Psoas muscle (tissue), 8 donors: ENCODE measurements around the gene MS4A8. TPM values are rescaled to one million over a fixed set of nuclear protein-coding genes. Genes with fewer than 3 reads are reported as not detected.

ENCODE experiments used
- ATAC-seq, 4 donors: fragments of 200-7000 bp; cut with Tn5 transposase; one replicate each; pipeline ENCODE4 v1.9.1; 2020; ENCODE audit warnings: moderate library complexity in 3 of 4, mild to moderate bottlenecking in 2 of 4
- DNase-seq, 2 donors: peaks; one replicate each; pipeline ENCODE4 v3.0.0-alpha.2; 2020
- H3K27ac ChIP-seq: fragments of 200-600 bp; one replicate; pipeline ENCODE4 v1.8.0; 2022
- H3K27me3 ChIP-seq, 3 donors: fragments of 200-600 bp in 1 of 3; one replicate each; pipeline versions ENCODE4 v1.6.1 to v1.8.0; 2013 to 2022; ENCODE audit warnings: low read length in 2 of 3, mild to moderate bottlenecking in 2 of 3, moderate library complexity in 1 of 3; ENCODE audit not compliant: insufficient read depth in 3 of 3
- H3K36me3 ChIP-seq, 2 donors: fragments of 200-600 bp in 1 of 2; one replicate each; pipeline versions ENCODE4 v1.6.1 to v1.8.0; 2013 to 2022; ENCODE audit warnings: low read depth in 1 of 2, mild to moderate bottlenecking in 1 of 2, moderate library complexity in 1 of 2; ENCODE audit not compliant: insufficient read depth in 1 of 2
- H3K4me1 ChIP-seq: fragments of 200-600 bp; one replicate; pipeline ENCODE4 v1.8.0; 2022
- H3K4me3 ChIP-seq: fragments of 200-600 bp; one replicate; pipeline ENCODE4 v1.8.0; 2022; ENCODE audit warnings: mild to moderate bottlenecking
- H3K9me3 ChIP-seq: fragments of 200-600 bp; one replicate; pipeline ENCODE4 v1.8.0; 2022
- WGBS, 3 donors: extraction: QIAGEN DNeasy Blood & Tissue Kit; methylation state at CpG; one replicate each; pipeline versions ENCODE4 v1.1.6 to v1.1.7; 2013; 5-methylcytosine and 5-hydroxymethylcytosine counted together
- intact Hi-C, 2 donors: fragments of 100-400 bp; cut with DNase I; formaldehyde crosslinking; loops; one replicate each; pipeline versions ENCODE4 v1.11.0 to v1.14.2; 2022
- polyA plus RNA-seq, 3 donors: library from polyadenylated mRNA; stranded (reverse); fragments of 200-250 nt; gene quantifications; one replicate each; pipeline ENCODE4 v1.2.3, GENCODE V29; 2013
- total RNA-seq, 4 donors: library from RNA; stranded (reverse); fragmentation: NEBNext Ultra II Directional in 2 of 4; extraction: Animal tissue kit (Norgen Biotek cat#: 25700) in 2 of 4; gene quantifications; one replicate each; pipeline versions ENCODE4 v1.2.1 to v1.2.4, GENCODE V29; 2021 to 2023
- TF ChIP-seq, protein P1 (sequence below): fragments of 200-600 bp; IDR thresholded peaks from one replicate; pipeline ENCODE4 v1.8.0; 2022; ENCODE audit warnings: antibody characterized with exemption
- donor health status: healthy with polysubstance abuse.
- donor health status: DM: no; HTN: no; CAD: no; lungs with moderate emphysema.
- donor health status: Bipolar disorder and iron deficiency.
- donor health status: healthy.
- donor health status: DM: yes; HTN: yes; CAD: no.
- donor health status: DM: no; HTN: no; CAD: no.
- donor health status: DM: no; HTN: no; CAD: no.
- donor health status: DM: yes; HTN: yes; CAD: no.

The MS4A8 gene
- total and polyA plus RNA-seq, 7 donors = 0.10 to 0.47 (median 0.23) TPM; not detected in 2

DNA sequence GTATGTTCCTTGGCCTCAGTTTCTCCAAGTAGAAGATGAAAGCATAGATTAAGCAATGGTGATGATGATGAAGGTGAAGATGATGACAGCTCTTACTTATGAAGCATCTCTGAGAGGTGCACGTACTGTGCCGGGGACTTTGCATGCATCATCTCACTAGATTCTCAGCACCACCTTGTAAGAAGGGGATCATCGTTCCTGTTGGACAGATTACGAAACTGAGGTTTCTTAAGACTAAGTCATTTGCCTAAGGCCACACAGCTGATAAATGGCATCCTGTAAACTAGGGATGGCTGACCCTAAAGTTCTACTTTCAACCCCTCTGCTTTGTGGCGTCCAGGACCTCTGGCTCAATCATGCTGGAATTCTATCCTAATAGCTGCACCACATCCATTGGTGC lies 65.9 kb downstream of the MS4A8 start:
- 88 to 91% (median 90%) methylated on average over 5 of the region's 5 CpGs for WGBS, 3 donors
- H3K4me1 ChIP-seq = peaks cover 8% of the 10 kb centered on the region
- TF ChIP-seq, protein P1, sequence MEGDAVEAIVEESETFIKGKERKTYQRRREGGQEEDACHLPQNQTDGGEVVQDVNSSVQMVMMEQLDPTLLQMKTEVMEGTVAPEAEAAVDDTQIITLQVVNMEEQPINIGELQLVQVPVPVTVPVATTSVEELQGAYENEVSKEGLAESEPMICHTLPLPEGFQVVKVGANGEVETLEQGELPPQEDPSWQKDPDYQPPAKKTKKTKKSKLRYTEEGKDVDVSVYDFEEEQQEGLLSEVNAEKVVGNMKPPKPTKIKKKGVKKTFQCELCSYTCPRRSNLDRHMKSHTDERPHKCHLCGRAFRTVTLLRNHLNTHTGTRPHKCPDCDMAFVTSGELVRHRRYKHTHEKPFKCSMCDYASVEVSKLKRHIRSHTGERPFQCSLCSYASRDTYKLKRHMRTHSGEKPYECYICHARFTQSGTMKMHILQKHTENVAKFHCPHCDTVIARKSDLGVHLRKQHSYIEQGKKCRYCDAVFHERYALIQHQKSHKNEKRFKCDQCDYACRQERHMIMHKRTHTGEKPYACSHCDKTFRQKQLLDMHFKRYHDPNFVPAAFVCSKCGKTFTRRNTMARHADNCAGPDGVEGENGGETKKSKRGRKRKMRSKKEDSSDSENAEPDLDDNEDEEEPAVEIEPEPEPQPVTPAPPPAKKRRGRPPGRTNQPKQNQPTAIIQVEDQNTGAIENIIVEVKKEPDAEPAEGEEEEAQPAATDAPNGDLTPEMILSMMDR = no peak
- no peak overlapping the region for H3K4me3 ChIP-seq
- H3K36me3 ChIP-seq = no peaks in the 10 kb centered on the region
- intact Hi-C loops = no loop called here
- ATAC-seq (no peak), DNase-seq (no peak)
- no peaks in the 10 kb centered on the region for H3K9me3 ChIP-seq
- peaks cover 0 to 23% (median 7%) of the 10 kb centered on the region in 3 donors for H3K27me3 ChIP-seq
- no peak overlapping the region for H3K27ac ChIP-seq

Other genes with a start within 250 kb of the MS4A8 start
- gene MS4A1, start 243.8 kb upstream of the MS4A8 start, total RNA-seq = 1 to 10 TPM in 1 of 4 donors, under 1 TPM in 2, not detected in 1; 0.73 to 1.9 (median 0.74) TPM
- under 1 TPM; 0.09 to 0.24 (median 0.22) TPM for gene MS4A1, start 243.8 kb upstream of the MS4A8 start, polyA plus RNA-seq
- not detected for gene MS4A12, start 206.8 kb upstream of the MS4A8 start, total RNA-seq
- not detected for gene MS4A12, start 206.8 kb upstream of the MS4A8 start, polyA plus RNA-seq
- gene MS4A13, start 184.2 kb upstream of the MS4A8 start, total RNA-seq = not detected
- not detected for gene MS4A13, start 184.2 kb upstream of the MS4A8 start, polyA plus RNA-seq
- gene MS4A18, start 25.1 kb downstream of the MS4A8 start, total RNA-seq = not detected
- not detected for gene MS4A18, start 25.1 kb downstream of the MS4A8 start, polyA plus RNA-seq
- gene MS4A15, start 57.3 kb downstream of the MS4A8 start, total RNA-seq = not detected
- not detected for gene MS4A15, start 57.3 kb downstream of the MS4A8 start, polyA plus RNA-seq
- gene MS4A10, start 85.7 kb downstream of the MS4A8 start, total RNA-seq = not detected
- gene MS4A10, start 85.7 kb downstream of the MS4A8 start, polyA plus RNA-seq = under 1 TPM in 1 of 3 donors, not detected in 2; 0.03 TPM
- 10 to 100 TPM; 24.8 to 43.9 (median 30.1) TPM for gene CCDC86, start 142.5 kb downstream of the MS4A8 start, total RNA-seq
- 10 to 100 TPM; 36.2 to 55.4 (median 53.6) TPM for gene CCDC86, start 142.5 kb downstream of the MS4A8 start, polyA plus RNA-seq
- gene PTGDR2, start 156.3 kb downstream of the MS4A8 start, total RNA-seq = 10 to 100 TPM in 1 of 4 donors, 1 to 10 TPM in 2, under 1 TPM in 1; 0.53 to 13.9 (median 1.1) TPM
- gene PTGDR2, start 156.3 kb downstream of the MS4A8 start, polyA plus RNA-seq = 1 to 10 TPM; 1.1 to 1.3 (median 1.2) TPM
- under 1 TPM in 1 of 4 donors, not detected in 3; 0.29 TPM for gene ZP1, start 167.9 kb downstream of the MS4A8 start, total RNA-seq
- gene ZP1, start 167.9 kb downstream of the MS4A8 start, polyA plus RNA-seq = under 1 TPM; 0.18 to 0.52 (median 0.30) TPM
- gene PRPF19, start 207.0 kb downstream of the MS4A8 start, total RNA-seq = 10 to 100 TPM; 45.7 to 71.7 (median 63.0) TPM
- 100 to 1,000 TPM in 1 of 3 donors, 10 to 100 TPM in 2; 56.9 to 109 (median 67.4) TPM for gene PRPF19, start 207.0 kb downstream of the MS4A8 start, polyA plus RNA-seq
- gene TMEM109, start 214.5 kb downstream of the MS4A8 start, total RNA-seq = 10 to 100 TPM; 70.2 to 73.4 (median 71.5) TPM
- gene TMEM109, start 214.5 kb downstream of the MS4A8 start, polyA plus RNA-seq = 100 to 1,000 TPM in 1 of 3 donors, 10 to 100 TPM in 2; 69.2 to 130 (median 78.1) TPM
- gene TMEM132A, start 224.8 kb downstream of the MS4A8 start, total RNA-seq = 1 to 10 TPM; 3.3 to 7.7 (median 6.1) TPM
- gene TMEM132A, start 224.8 kb downstream of the MS4A8 start, polyA plus RNA-seq = 1 to 10 TPM; 2.0 to 3.7 (median 2.6) TPM